Neural cell (in vitro differentiated cells): Measurements from ENCODE around the gene ATXN2L. TPM values are rescaled to one million over a fixed set of nuclear protein-coding genes. Genes with fewer than 3 reads are reported as not detected.

Experiments
- H2AFZ ChIP-seq: fragments of 200-600, 300-800 bp; sonication (generic), shearing (Covaris generic); 2 replicates; pipeline ENCODE4 v1.6.0; 2014; ENCODE audit warnings: low read depth, mild to moderate bottlenecking, antibody characterized with exemption, low read length, moderate library complexity
- H3F3A ChIP-seq: fragments of 200-600 bp; shearing (Covaris generic); 2 replicates; pipeline ENCODE4 v1.6.1; 2016; ENCODE audit warnings: mild to moderate bottlenecking, moderate library complexity, mixed read lengths, antibody characterized with exemption, low read length; ENCODE audit not compliant: insufficient read depth, poor library complexity, severe bottlenecking
- H3K27ac ChIP-seq: fragments of 200-600, 300-800 bp; sonication (generic), shearing (Covaris generic); 2 replicates; pipeline ENCODE4 v1.5.1; 2014; ENCODE audit warnings: mild to moderate bottlenecking, low read length, moderate library complexity
- H3K27me3 ChIP-seq: fragments of 300-800, 200-600 bp; sonication (generic), shearing (Covaris generic); 2 replicates; pipeline ENCODE4 v1.6.0; 2014; ENCODE audit warnings: mild to moderate bottlenecking, low read depth, low read length, moderate library complexity; ENCODE audit not compliant: insufficient read depth
- H3K36me3 ChIP-seq: fragments of 300-800, 200-600 bp; sonication (generic), shearing (Covaris generic); 2 replicates; pipeline ENCODE4 v1.5.1; 2014; ENCODE audit warnings: mild to moderate bottlenecking, antibody characterized with exemption, low read length, moderate library complexity; ENCODE audit not compliant: insufficient read depth
- H3K4me2 ChIP-seq: fragments of 300-800, 200-600 bp; sonication (generic), shearing (Covaris generic); 2 replicates; pipeline ENCODE4 v1.6.0; 2014; ENCODE audit warnings: mild to moderate bottlenecking, low read length
- H3K4me3 ChIP-seq: fragments of 300-800, 200-600 bp; sonication (generic), shearing (Covaris generic); 2 replicates; pipeline ENCODE4 v1.5.1; 2014; ENCODE audit warnings: mild to moderate bottlenecking, low read length, moderate library complexity
- H3K79me2 ChIP-seq: fragments of 200-600 bp; shearing (Covaris generic); replicated peaks from 2 replicates; pipeline ENCODE4 v1.6.0; 2014; ENCODE audit warnings: mild to moderate bottlenecking, low read length, moderate library complexity; ENCODE audit not compliant: insufficient read depth
- H3K9ac ChIP-seq: fragments of 300-800, 200-600 bp; sonication (generic), shearing (Covaris generic); 2 replicates; pipeline ENCODE4 v1.6.1; 2016; ENCODE audit warnings: mild to moderate bottlenecking, low read length, mixed read lengths
- H3K9me2 ChIP-seq: fragments of 200-600 bp; shearing (Covaris generic); 2 replicates; pipeline ENCODE4 v1.6.1; 2016; ENCODE audit warnings: mild to moderate bottlenecking, low read length, mixed read lengths; ENCODE audit not compliant: insufficient read depth
- H3K9me3 ChIP-seq: fragments of 200-600, 300-800 bp; sonication (generic), shearing (Covaris generic); 2 replicates; pipeline ENCODE4 v1.6.1; 2016; ENCODE audit warnings: mild to moderate bottlenecking, mixed run types, low read length, moderate library complexity, mixed read lengths
- H4K20me1 ChIP-seq: fragments of 200-600 bp; shearing (Covaris generic); 2 replicates; pipeline ENCODE4 v1.6.1; 2016; ENCODE audit warnings: mild to moderate bottlenecking, mixed run types; ENCODE audit not compliant: insufficient read depth
- EP300 ChIP-seq: fragments of 450-650 bp; conservative IDR thresholded peaks from 2 replicates; pipeline ENCODE4 v1.6.1; 2014; ENCODE audit warnings: antibody characterized with exemption, mild to moderate bottlenecking, moderate library complexity; ENCODE audit not compliant: poor library complexity, severe bottlenecking
- MXI1 ChIP-seq: fragments of 450-650 bp; conservative IDR thresholded peaks from 2 replicates; pipeline ENCODE4 v1.6.1; 2014; ENCODE audit warnings: antibody characterized with exemption, mild to moderate bottlenecking; ENCODE audit not compliant: poor library complexity, severe bottlenecking
- POLR2AphosphoS5 ChIP-seq: IDR thresholded peaks from 2 replicates; pipeline ENCODE4 v1.6.1; 2012
- RAD21 ChIP-seq: fragments of 450-650 bp; conservative IDR thresholded peaks from 2 replicates; pipeline ENCODE4 v1.6.1; 2014; ENCODE audit warnings: antibody characterized with exemption, mild to moderate bottlenecking, moderate library complexity
- SMC3 ChIP-seq: fragments of 450-650 bp; conservative IDR thresholded peaks from 2 replicates; pipeline ENCODE4 v1.6.1; 2014; ENCODE audit warnings: antibody characterized with exemption, mild to moderate bottlenecking, moderate library complexity; ENCODE audit not compliant: poor library complexity
- polyA plus RNA-seq: library from polyadenylated mRNA; depleted of rRNA; stranded (reverse); fragments of >200 nt; gene quantifications from 2 replicates; pipeline ENCODE4 v1.2.3, GENCODE V29; 2014
- TF ChIP-seq, protein P1 (sequence below): fragments of 450-650 bp; IDR thresholded peaks from 2 replicates; pipeline ENCODE4 v1.5.1; 2014; ENCODE audit warnings: antibody characterized with exemption, mild to moderate bottlenecking, moderate library complexity; ENCODE audit not compliant: poor library complexity, severe bottlenecking
- TF ChIP-seq, protein P2 (sequence below): IDR thresholded peaks from 2 replicates; pipeline ENCODE4 v1.6.1; 2012; ENCODE audit warnings: borderline replicate concordance

Gene ATXN2L
- polyA plus RNA-seq, 1 donor from 2014 or later, result 24.0 TPM

DNA sequence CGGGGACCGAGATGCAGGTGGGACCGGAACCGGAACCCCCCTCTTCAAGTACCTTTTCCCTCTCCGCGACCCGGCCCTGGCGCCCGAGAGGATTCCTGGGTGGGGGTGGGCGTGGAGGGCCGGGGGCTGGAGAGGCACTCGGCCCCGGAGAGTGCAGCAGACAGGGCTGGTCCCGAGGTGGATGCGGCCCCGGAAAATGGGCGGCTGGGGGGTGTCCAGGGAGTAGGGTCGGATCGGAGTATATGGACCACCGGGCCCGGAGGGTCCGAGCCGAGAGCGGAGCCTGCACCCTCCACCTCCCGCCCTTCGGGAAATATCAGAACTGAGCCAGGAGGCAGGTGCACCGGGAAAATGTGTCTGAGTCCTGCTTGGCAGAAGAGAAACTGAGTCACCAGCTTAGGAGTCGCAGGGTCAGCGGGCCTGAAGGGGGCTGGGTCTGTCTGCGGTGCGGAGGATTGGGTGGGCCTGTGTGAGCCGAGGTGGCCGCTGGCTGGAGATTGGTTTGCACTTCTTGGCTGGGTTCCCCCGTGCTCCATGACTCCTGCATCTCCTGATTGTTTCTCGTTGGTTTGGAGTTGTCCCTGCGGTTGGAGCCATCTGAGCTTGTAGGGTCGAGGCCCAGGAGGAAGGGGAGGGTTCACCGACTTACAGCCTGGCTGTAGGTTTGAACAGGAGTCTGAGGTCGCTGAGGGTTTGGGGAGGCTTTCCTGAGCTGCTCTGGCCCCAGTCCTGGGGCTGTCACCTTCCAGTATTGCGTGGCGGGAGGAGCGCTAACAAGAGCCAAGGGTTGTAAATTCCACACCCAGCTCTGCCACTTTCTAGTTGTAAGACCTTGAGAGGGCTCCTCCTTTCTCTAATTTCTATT, 41.4 kb downstream of the ATXN2L start:
- Histone ChIP-seq H3K4me2 (peak overlapping the region; percentile 79), H3K79me2 (peaks cover 18% of the 10 kb centered on the region), H3K36me3 (no peaks in the 10 kb centered on the region), H3K9me3 (no peaks in the 10 kb centered on the region), H3K9ac (peak overlapping the region; percentile 93), H2AFZ (peak overlapping the region; percentile 73), H4K20me1 (no peaks in the 10 kb centered on the region), H3K9me2 (no peaks in the 10 kb centered on the region), H3K27me3 (no peaks in the 10 kb centered on the region), H3K4me3 (peak overlapping the region; percentile 76), H3K27ac (peak overlapping the region; percentile 94), H3F3A (no peaks in the 10 kb centered on the region)
- TF ChIP-seq, protein P1, sequence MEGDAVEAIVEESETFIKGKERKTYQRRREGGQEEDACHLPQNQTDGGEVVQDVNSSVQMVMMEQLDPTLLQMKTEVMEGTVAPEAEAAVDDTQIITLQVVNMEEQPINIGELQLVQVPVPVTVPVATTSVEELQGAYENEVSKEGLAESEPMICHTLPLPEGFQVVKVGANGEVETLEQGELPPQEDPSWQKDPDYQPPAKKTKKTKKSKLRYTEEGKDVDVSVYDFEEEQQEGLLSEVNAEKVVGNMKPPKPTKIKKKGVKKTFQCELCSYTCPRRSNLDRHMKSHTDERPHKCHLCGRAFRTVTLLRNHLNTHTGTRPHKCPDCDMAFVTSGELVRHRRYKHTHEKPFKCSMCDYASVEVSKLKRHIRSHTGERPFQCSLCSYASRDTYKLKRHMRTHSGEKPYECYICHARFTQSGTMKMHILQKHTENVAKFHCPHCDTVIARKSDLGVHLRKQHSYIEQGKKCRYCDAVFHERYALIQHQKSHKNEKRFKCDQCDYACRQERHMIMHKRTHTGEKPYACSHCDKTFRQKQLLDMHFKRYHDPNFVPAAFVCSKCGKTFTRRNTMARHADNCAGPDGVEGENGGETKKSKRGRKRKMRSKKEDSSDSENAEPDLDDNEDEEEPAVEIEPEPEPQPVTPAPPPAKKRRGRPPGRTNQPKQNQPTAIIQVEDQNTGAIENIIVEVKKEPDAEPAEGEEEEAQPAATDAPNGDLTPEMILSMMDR, result no peak
- TF ChIP-seq RAD21 (no peak), SMC3 (no peak)
- TF ChIP-seq, protein P2, sequence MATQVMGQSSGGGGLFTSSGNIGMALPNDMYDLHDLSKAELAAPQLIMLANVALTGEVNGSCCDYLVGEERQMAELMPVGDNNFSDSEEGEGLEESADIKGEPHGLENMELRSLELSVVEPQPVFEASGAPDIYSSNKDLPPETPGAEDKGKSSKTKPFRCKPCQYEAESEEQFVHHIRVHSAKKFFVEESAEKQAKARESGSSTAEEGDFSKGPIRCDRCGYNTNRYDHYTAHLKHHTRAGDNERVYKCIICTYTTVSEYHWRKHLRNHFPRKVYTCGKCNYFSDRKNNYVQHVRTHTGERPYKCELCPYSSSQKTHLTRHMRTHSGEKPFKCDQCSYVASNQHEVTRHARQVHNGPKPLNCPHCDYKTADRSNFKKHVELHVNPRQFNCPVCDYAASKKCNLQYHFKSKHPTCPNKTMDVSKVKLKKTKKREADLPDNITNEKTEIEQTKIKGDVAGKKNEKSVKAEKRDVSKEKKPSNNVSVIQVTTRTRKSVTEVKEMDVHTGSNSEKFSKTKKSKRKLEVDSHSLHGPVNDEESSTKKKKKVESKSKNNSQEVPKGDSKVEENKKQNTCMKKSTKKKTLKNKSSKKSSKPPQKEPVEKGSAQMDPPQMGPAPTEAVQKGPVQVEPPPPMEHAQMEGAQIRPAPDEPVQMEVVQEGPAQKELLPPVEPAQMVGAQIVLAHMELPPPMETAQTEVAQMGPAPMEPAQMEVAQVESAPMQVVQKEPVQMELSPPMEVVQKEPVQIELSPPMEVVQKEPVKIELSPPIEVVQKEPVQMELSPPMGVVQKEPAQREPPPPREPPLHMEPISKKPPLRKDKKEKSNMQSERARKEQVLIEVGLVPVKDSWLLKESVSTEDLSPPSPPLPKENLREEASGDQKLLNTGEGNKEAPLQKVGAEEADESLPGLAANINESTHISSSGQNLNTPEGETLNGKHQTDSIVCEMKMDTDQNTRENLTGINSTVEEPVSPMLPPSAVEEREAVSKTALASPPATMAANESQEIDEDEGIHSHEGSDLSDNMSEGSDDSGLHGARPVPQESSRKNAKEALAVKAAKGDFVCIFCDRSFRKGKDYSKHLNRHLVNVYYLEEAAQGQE, result no peak

DNA sequence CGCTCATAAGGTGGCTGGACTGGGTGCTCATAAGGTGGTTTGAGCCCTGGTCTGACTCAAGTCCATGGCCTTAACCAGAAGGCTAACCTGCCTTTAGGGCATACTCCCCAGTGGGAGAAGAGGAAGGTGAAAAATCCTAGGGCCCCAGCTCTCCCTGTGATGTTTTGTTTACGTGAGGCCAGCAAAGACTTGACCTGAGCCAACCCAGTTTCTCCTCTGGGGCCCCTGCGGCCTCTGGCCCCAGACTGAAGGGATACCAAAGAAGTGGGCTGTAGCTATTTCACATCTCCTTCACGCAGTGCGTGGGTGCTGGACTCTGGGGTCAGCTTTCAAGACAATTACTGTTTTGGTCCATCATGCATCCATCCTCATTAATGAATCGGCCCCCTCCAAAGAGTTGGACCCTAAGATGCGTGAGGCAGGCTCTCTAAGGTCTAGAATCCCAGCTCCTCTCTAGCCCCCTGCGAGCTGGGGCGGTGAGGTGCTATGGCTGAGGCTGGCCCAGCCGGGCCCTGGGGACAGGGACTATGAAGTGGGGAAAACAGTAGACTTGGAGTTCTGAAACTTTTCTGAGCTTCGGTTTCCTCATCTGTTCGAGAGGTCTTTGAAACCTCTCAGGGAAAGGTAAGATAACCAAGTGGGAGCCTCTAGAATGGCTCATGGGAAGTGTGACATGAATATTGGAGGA, 42.3 kb downstream of the ATXN2L start:
- Histone ChIP-seq H3K4me3 (peak overlapping the region; percentile 76), H3K9me2 (no peaks in the 10 kb centered on the region), H3K27me3 (no peaks in the 10 kb centered on the region), H3K36me3 (peaks cover 5% of the 10 kb centered on the region), H3K9ac (peak overlapping the region; percentile 93), H4K20me1 (no peaks in the 10 kb centered on the region), H3K79me2 (peaks cover 18% of the 10 kb centered on the region), H3K27ac (no peak overlapping the region), H3K4me2 (peak overlapping the region; percentile 79), H3F3A (no peaks in the 10 kb centered on the region), H3K9me3 (no peaks in the 10 kb centered on the region), H2AFZ (no peak overlapping the region)
- TF ChIP-seq POLR2AphosphoS5 (no peak), SMC3 (no peak), MXI1 (no peak), RAD21 (no peak), EP300 (no peak)
- TF ChIP-seq, protein P1, result no peak
- TF ChIP-seq, protein P2, result no peak
